NCI-H526 treated with DMSO at 0.1 percent for 48 hours (cell line): Measurements from ENCODE around the gene RABGAP1L.

Experiments used
- DNase-seq: peaks from one replicate; lab custom pipeline; 2025; lab: John Stamatoyannopoulos, UW

RABGAP1L gene

DNA sequence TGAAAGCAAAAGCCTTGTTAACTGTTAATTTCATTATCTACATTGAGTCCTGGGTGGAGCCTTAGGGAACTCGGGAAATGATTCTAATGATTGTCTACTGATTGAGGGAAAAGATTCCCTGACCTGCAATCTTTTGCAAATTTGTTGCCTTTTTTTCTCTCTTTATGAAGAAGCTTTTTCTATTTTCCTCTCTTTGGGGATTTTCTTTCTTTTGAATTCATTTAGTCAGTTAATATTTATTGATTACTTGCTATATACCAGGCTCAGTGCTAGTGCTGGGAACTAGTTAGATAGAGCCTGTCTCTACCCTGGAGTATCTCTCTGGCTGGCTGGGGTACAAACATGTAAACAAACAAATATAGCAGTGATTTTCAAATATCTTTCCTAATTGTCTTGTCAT, 769.2 kb downstream of the RABGAP1L start:
- DNase-seq: no peak

GRCh38 chr1:174931214-174931613, 771.9 kb downstream of the RABGAP1L start:
- DNase-seq: no peak

DNA sequence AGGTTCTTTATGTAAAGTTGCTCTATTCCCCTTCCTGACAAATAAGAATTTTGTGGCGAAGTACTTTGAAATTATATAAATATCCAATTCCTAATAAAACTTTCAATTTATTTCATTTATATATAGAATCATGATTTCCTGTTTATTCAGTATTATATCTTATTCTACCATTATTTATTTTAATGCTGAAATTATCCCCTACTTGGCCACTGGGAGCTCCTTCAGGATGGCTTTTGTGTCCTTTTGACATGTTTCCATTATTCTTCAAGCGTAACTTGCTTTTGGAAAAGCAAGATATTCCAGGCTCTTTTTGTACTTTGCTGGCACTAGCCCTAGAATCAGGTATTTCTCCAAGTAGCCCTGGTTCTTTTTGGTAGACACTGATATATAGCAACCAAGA, 773.3 kb downstream of the RABGAP1L start:
- DNase-seq: no peak

DNA sequence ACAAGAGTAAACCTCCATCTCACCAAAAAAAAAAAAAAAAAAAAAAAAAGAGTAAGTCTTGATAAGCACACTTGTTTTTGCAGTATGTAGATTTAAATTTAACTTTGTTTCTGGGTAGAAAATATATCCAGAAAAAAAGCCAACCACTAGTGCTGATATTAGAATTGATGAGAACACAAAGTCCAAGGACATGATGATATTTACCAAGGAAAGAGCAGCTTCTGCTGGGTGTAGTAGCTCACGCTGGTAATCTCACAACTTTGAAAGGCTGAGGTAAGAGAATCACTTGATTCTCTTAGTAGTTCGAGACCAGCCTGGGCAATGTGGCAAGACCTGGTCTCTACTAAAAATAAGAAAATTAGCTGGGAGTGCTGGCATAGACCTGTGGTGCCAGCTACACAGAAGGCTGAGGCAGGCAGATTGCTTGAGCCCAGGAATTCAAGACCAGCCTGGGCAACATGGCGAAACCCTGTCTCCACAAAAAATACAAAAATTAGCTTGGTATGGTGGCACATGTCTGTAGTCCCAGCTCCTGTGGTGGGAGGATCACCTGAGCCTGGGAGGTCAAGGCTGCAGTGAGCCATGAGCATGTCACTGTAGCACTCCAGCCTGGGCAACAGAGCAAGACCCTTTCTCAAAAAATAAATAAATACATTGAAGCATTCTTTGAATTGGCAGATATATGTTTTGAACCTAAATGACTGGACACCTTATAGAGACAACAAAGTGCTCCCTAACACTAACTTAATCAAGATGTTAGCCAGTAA, 776.8 kb downstream of the RABGAP1L start:
- DNase-seq: no peak

GRCh38 chr1:174938281-174939007, 779.1 kb downstream of the RABGAP1L start:
- no peak for DNase-seq

- no peak for DNase-seq
These were observed 780.6 kb downstream of the RABGAP1L start for GRCh38 chr1:174939775-174940545.

GRCh38 chr1:174940646-174941175, 781.4 kb downstream of the RABGAP1L start:
- DNase-seq: no peak

- DNase-seq: no peak
These were observed 783.4 kb downstream of the RABGAP1L start for GRCh38 chr1:174942547-174943255.

GRCh38 chr1:174946031-174946430, 786.7 kb downstream of the RABGAP1L start:
- DNase-seq: no peak

- no peak for DNase-seq
These were observed 789.7 kb downstream of the RABGAP1L start for GRCh38 chr1:174949061-174949460.

- DNase-seq: no peak
These were observed 790.3 kb downstream of the RABGAP1L start for GRCh38 chr1:174949645-174950044.

- no peak for DNase-seq
These were observed 794.2 kb downstream of the RABGAP1L start for GRCh38 chr1:174953285-174954072.

DNA sequence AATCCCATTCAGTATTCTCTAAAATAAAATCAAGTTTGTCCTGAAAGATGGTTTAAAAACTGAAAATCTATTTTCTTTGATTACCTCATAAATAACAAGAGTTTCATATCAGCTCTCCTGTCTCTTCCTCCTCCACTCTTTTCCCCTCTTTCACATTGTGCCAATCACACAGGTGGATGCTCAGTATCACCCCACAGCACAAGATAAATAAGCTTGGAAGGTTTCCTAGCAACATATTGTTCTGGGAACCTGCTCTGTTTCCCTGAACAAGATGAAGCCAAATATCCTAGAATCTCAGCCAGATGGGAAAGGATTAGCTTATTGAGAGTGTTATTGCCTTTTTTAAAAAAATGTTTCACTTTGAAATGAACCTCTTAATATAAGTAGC, 794.7 kb downstream of the RABGAP1L start:
- DNase-seq: peak; percentile 51

DNA sequence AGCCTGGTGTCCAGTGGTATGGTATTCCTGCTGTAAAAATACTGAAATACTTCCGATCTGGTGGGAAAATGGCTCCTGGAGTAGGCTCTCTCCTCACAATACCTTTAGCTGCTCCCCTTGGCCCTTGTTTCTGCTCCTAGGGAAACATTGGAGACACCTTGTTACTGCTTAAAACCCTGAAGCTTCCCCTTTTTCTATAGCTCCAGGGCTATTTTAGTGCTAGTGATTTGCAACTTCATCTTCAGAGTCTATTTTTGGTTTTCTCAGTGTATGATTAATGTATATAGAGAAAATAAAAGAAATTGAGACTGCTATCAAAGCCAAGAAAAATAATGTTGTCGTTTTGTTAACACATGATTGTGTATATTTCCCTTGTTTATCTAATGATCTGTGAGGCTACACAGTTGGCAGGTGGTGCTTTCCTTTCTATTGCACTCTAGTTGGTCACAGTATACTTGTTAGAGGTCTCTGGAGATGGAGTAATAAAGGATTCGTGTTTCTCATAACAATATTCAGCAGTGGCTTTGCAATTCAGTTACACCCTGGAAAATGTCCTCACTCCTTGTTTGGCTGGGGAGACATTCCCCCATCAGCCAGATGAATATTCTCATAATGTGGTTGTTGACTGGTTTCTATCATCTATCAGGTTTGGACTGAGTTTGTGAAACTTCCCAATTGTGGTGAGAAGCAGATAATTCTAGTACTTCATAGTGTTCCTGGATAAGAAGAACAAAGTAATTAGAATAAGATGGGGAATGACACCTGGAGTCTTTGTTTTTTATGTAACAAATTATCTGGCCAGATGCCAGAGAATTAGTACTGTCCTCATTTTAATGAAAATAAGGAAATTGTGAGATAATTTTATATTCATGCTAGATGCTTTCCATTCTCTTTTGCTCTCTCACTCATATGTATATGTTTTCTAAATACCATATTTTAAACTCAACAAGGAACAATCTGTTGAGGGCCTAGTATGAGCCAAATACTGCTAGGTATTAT, 795.6 kb downstream of the RABGAP1L start:
- DNase-seq: peak; percentile 79

DNA sequence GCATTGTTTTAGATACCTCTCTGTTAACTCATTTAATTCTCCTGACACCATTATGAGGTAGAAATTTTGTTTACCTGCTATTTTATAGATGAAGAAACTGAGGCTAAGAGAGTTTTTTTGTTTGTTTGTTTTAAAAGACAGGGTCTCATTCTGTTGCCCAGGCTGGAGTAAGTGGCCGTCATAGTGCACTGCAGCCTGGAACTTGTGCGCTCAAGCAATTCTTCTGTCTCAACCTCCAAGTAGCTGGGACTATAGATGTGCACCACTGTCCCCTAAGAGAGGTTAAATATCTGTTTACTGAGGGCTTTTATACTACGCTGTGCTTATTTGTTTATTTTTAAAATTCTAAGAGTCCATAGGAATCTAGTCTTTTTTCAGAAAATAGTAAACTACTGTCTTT, 796.8 kb downstream of the RABGAP1L start:
- no peak for DNase-seq

- peak; percentile 26 for DNase-seq
These were observed 797.7 kb downstream of the RABGAP1L start for GRCh38 chr1:174956976-174957375.

DNA sequence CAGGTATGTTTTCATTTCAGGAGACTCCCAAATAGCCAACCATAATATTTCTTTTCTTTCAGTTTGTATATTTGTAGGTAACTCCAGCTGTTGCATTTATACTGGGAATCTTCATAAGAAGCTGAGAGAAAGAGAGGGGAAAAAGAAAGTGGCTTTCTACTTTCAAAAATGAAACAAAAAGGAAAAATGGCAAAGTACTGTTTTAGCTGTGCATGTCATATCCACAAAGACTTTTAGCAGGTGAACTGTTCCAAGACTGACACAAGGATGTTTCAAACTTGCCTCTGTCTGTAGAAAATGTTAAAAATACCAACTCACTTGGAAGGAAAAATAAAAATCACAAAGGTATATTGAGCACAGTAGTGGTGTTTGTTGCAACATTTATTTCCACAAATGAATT, 798.5 kb downstream of the RABGAP1L start:
- DNase-seq: no peak

DNA sequence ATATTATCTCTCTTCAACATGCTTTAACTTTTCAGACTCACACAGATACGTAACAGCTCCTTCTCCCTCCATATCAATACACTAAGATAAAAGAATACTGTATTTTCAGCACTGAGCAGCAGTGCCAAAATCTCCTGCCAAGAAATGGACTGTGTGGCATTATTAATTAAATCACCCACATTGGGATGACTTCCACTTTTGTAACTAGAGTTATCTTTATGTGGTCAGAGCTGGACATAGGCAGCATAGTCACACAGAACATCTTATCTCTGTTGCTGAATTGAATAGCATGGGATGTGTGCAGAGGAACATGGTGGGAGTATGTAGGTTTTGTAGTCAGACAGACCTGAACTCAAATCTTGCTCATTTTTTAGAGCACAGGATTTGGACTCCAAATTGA, 799.1 kb downstream of the RABGAP1L start:
- no peak for DNase-seq

DNA sequence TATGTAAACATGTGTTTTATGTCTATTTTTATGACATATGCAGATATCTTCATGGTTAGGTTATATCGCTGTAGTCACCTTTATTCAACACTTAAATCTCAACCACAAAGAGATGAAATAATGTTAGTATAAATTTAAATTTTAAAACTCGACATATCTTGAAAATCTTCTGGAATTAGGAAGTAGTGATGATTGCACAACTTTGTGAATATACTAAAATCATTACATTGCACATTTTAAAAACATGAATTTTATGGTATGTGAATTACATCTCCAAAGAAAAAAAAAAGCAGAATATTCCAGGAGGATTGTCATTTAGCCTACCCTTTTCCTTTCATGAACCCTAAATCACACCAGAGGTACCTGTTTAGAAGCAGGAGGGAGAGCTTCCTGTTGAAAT, 801.0 kb downstream of the RABGAP1L start:
- no peak for DNase-seq
